OCI-LY1 (cell line): ENCODE measurements around the gene DUSP11.

Source experiments
- EZH2 ChIP-seq: fragments of 200-600 bp; sonication (generic), shearing (Covaris generic); IDR thresholded peaks from 2 replicates; pipeline ENCODE4 v1.8.0; 2017; ENCODE audit warnings: borderline replicate concordance, mixed run types, mild to moderate bottlenecking, antibody characterized with exemption, low read length, moderate library complexity, mixed read lengths
- TF ChIP-seq, protein P1 (sequence below): fragments of 200-600 bp; sonication (generic), shearing (Covaris generic); IDR thresholded peaks from 2 replicates; pipeline ENCODE4 v1.5.1; 2017; ENCODE audit warnings: mild to moderate bottlenecking, antibody characterized with exemption, low read length, moderate library complexity, mixed read lengths

GRCh38 chr2:73828818-73829570 lies 49.1 kb upstream of the DUSP11 start, which contains the start of gene STAMBP:
- TF ChIP-seq, protein P1, sequence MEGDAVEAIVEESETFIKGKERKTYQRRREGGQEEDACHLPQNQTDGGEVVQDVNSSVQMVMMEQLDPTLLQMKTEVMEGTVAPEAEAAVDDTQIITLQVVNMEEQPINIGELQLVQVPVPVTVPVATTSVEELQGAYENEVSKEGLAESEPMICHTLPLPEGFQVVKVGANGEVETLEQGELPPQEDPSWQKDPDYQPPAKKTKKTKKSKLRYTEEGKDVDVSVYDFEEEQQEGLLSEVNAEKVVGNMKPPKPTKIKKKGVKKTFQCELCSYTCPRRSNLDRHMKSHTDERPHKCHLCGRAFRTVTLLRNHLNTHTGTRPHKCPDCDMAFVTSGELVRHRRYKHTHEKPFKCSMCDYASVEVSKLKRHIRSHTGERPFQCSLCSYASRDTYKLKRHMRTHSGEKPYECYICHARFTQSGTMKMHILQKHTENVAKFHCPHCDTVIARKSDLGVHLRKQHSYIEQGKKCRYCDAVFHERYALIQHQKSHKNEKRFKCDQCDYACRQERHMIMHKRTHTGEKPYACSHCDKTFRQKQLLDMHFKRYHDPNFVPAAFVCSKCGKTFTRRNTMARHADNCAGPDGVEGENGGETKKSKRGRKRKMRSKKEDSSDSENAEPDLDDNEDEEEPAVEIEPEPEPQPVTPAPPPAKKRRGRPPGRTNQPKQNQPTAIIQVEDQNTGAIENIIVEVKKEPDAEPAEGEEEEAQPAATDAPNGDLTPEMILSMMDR = no peak
- TF ChIP-seq EZH2 = no peak
